Neutrophil (primary cell): ENCODE data around the gene ETFA.

Experiments
- H3K27ac ChIP-seq: fragments of 200-600 bp; sonication (generic); 2 replicates; pipeline ENCODE4 v1.5.1; 2016; ENCODE audit warnings: mild to moderate bottlenecking, moderate library complexity
- H3K27me3 ChIP-seq: fragments of 200-600 bp; sonication (generic); 2 replicates; pipeline ENCODE4 v1.6.0; 2016; ENCODE audit warnings: mild to moderate bottlenecking
- H3K36me3 ChIP-seq: fragments of 200-600 bp; sonication (generic); 2 replicates; pipeline ENCODE4 v1.5.1; 2017
- H3K4me1 ChIP-seq, 2 experiments: fragments of 200-600 bp in 1 of 2; sonication (generic) in 1 of 2; 1 replicate in 1 of 2; 2 replicates in 1 of 2; pipeline versions ENCODE4 v1.5.1 to v1.6.1; 2013 to 2016; ENCODE audit warnings: low read depth in 1 of 2, low read length in 1 of 2, mild to moderate bottlenecking in 1 of 2, moderate library complexity in 1 of 2; ENCODE audit not compliant: control insufficient read depth in 1 of 2, insufficient read depth in 1 of 2
- H3K4me3 ChIP-seq, 2 experiments: fragments of 200-600 bp in 1 of 2; sonication (generic) in 1 of 2; 1 replicate in 1 of 2; 2 replicates in 1 of 2; pipeline ENCODE4 v1.5.1; 2013 to 2016; ENCODE audit warnings: low read depth in 1 of 2, low read length in 1 of 2, mild to moderate bottlenecking in 1 of 2, moderate library complexity in 1 of 2
- H3K9me3 ChIP-seq: fragments of 200-600 bp; sonication (generic); 2 replicates; pipeline ENCODE4 v1.5.1; 2016
- TF ChIP-seq, protein P1 (sequence below): fragments of 200-600 bp; sonication (generic); IDR thresholded peaks from 2 replicates; pipeline ENCODE4 v1.5.1; 2016; ENCODE audit warnings: antibody characterized with exemption

ETFA gene

DNA sequence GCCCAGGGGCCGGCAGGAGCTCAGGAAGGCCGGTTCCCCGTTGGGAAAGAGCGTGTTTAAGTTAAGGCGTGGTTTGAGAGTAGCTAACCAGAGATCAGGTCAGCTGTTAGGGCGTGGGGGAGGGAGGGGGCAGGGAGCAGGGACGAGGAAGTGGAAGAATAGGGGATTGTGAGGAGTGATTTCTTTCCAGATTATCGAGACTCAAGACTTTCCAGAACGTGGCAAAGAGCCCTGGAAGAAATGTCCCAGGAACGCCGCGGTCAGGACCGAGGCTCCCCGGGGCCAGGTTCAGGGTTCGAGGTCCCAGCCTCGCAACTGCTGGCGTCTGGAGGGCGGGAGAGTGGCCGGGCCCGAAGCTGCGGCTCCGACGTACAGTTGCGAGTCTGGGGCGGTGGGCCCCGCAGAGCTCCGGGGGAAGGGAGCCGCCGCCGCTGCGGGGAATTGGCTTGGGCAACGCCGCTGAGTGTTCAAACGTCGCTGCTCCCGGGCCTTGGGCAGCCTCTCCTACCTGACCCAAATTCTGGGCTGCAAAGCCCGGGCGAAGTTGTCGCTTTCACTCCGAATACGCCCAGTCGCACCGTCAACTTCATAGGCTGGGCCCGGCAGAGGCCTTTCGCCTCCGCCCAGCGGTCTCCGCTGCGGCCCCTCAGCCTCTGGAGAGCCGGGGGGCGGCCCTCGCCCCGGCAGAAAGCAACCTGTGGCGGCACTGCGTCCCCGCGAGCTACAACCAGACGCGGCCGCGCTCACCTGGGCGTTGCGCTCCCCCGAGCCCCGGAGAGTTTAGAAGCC lies 34.8 kb upstream of the ETFA start:
- TF ChIP-seq, protein P1, sequence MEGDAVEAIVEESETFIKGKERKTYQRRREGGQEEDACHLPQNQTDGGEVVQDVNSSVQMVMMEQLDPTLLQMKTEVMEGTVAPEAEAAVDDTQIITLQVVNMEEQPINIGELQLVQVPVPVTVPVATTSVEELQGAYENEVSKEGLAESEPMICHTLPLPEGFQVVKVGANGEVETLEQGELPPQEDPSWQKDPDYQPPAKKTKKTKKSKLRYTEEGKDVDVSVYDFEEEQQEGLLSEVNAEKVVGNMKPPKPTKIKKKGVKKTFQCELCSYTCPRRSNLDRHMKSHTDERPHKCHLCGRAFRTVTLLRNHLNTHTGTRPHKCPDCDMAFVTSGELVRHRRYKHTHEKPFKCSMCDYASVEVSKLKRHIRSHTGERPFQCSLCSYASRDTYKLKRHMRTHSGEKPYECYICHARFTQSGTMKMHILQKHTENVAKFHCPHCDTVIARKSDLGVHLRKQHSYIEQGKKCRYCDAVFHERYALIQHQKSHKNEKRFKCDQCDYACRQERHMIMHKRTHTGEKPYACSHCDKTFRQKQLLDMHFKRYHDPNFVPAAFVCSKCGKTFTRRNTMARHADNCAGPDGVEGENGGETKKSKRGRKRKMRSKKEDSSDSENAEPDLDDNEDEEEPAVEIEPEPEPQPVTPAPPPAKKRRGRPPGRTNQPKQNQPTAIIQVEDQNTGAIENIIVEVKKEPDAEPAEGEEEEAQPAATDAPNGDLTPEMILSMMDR, result no peak
- Histone ChIP-seq H3K4me3 (peak overlapping the region; percentile 60 to 64), H3K9me3 (peaks cover 8% of the 10 kb centered on the region), H3K27me3 (peaks cover 92% of the 10 kb centered on the region), H3K4me1 (peaks cover 44 to 48% of the 10 kb centered on the region in 2 experiments), H3K27ac (no peak overlapping the region), H3K36me3 (peaks cover 7% of the 10 kb centered on the region)

DNA sequence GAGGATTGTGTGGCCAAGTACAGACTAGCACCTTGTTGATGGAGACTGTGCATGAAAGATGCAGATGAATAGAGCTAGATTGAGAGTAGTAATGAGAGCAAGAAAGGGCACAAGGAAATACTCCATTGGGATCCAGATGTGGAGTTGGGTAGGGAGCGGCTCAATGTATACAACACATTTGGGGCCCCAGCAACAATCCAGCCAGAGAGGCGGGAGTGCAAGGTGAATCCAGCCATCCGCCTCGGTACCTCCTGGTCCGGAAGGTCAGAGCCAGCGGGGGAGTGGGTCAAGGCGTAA lies 34.3 kb upstream of the ETFA start:
- peaks cover 8% of the 10 kb centered on the region for H3K36me3 ChIP-seq
- H3K4me1 ChIP-seq, result peaks cover 50 to 53% of the 10 kb centered on the region in 2 experiments
- H3K27ac ChIP-seq, result no peak overlapping the region
- H3K27me3 ChIP-seq, result peaks cover 98% of the 10 kb centered on the region
- TF ChIP-seq, protein P1, result no peak
- peak overlapping the region; percentile 60 to 64 for H3K4me3 ChIP-seq
- H3K9me3 ChIP-seq, result peaks cover 8% of the 10 kb centered on the region

DNA sequence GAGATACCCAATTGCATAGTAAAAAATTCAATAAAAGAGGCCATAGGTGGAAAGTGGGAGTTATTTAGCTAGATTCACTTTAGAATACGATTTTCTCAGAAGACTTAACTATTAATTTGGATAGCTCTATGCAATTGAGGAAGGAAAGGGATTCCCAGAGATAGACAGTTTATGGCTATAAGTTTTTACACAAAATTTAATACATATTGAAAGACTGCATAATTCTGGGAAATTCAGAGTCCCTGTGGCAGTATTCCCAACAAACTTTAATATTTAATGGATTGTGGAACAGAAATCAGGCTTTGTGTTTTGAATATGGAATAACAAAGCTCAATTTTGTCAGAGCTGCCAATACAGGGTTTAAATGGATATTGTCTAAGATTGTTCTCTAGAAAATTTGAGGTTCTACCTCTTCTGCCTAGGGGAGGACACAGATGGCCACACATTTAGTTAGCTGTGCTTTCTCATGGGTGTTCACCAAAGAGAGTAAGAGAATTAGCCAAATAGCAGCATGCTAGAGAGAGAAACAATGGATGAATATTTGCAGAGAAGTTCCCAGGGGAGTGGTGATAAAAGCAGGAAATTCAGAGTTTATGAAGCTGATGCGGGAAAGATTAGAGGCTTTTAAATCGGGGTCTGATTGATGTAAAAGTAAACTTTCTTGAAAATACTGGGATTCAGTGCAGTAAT lies 33.8 kb upstream of the ETFA start:
- peaks cover 100% of the 10 kb centered on the region for H3K27me3 ChIP-seq
- TF ChIP-seq, protein P1, result no peak
- H3K36me3 ChIP-seq, result peaks cover 8% of the 10 kb centered on the region
- no peak overlapping the region for H3K27ac ChIP-seq
- H3K4me3 ChIP-seq, result no peak overlapping the region
- peaks cover 8% of the 10 kb centered on the region for H3K9me3 ChIP-seq
- H3K4me1 ChIP-seq, result peaks cover 55 to 58% of the 10 kb centered on the region in 2 experiments

DNA sequence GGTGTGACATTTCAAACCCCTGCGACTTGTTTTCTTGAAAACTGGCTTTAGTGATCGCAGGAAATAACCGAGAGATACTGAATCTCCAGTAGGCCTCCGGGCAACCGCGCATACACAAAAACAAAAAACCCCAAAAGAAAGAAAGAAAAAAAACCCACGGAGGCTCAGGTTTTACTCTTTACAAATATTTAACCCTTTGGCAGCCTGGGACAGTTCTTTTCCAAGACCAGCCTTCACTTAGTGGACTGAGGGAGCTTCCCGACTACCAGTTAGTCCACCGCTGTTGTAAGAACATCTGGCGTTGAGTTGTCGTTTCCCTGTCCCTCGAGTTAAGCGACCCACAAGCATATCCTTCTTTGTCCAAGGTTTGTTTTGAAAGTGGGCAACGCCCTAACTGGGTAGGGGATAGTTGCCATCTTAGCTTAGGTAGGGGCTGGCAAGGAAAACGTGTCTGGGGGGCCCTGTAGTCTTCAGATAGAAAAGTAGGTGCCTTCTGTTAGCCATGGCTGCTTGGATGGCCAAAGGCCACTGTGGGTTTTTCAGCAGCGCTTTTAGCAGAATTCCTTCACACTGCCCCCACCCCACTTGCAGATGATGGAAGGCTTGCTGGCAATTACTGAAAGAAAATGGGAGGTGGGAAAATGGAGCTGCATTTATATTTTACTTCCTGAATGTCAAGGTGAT lies 32.2 kb upstream of the ETFA start:
- H3K4me1 ChIP-seq, result peaks cover 71 to 74% of the 10 kb centered on the region in 2 experiments
- peak overlapping the region in 1 of 2 experiments; percentile 71 for H3K4me3 ChIP-seq
- no peak overlapping the region for H3K27ac ChIP-seq
- H3K9me3 ChIP-seq, result peaks cover 8% of the 10 kb centered on the region
- H3K36me3 ChIP-seq, result peaks cover 8% of the 10 kb centered on the region
- TF ChIP-seq, protein P1, result no peak
- H3K27me3 ChIP-seq, result peaks cover 100% of the 10 kb centered on the region

DNA sequence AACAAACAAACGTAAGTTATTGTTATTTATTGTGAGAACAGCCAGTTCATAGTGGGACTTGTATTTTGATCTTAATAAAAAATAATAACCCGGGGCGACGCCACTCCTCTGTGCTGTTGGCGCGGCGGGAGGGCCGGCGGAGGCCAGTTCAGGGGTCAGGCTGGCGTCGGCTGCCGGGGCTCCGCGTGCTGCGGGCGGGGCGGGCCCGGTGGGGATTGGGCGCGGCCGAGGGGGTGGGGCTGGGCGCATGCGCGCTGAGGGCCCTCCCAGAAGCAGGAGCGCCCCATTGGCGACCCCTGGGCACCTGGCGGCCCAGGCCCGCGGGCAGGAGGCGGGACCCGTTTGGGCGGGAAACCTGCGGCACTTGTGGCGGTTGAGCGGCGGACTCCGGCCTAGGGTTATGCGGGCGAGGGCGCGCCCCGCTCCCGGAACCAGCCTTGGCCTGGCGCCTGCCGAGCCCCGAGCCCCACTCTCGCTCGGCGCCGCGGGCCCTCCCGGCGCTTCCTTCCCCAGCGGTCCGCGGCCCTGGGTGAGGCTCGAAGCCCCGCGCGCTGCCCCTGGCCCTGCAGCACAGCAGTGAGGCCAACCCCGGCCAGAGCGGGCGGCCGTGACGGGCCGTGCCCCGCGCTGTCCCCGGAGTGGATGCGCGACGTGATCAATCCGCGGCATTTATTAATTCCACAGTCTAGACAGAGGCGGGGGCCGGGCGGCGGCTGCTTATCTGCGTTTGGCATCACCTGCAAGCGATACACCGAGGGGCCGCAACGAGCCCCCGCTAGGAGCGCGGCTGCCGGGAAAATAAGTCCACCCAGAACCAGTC lies 31.3 kb upstream of the ETFA start:
- Histone ChIP-seq H3K4me3 (peak overlapping the region; percentile 26 to 71), H3K27ac (no peak overlapping the region), H3K9me3 (peaks cover 8% of the 10 kb centered on the region), H3K4me1 (peaks cover 79 to 82% of the 10 kb centered on the region in 2 experiments), H3K27me3 (peaks cover 100% of the 10 kb centered on the region), H3K36me3 (peaks cover 11% of the 10 kb centered on the region)
- TF ChIP-seq, protein P1, result no peak
